Posterior cingulate gyrus (tissue), 11 donors: ENCODE results near the gene RBM5.

ENCODE experiments used
- DNase-seq, 10 donors: peaks; one replicate each; pipeline versions ENCODE4 v3.0.0 to v3.0.0-alpha.2; 2020 to 2021; ENCODE audit warnings: mixed read lengths in 3 of 10
- intact Hi-C: fragments of 100-400 bp; cut with DNase I; formaldehyde crosslinking; loops from one replicate; pipeline ENCODE4 v1.15.1; 2023

Gene RBM5

GRCh38 chr3:50136714-50137405 is 48.1 kb downstream of the RBM5 start:
- no peak for DNase-seq
- intact Hi-C loops: no loop called here

DNA sequence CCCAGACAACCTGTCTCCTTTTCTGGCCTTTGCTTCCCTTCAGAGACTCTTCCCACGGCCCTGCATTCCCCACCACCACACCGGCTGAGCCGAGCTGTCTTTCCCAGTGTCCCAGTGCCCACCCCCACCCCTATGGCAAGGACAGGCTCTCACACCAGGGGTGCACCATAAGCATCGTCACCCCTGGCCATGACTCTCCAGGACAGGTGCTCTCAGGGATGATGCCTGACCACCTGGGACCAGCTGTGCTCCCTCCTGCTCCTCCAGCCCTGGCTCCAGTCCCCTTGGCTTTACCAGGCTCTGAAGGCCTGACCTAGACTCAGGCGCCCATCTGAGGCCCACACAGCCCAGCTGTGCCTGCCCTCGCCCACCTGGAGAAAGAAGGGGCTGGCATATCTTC is 48.8 kb downstream of the RBM5 start:
- intact Hi-C loops: no loop called here
- DNase-seq: no peak

DNA sequence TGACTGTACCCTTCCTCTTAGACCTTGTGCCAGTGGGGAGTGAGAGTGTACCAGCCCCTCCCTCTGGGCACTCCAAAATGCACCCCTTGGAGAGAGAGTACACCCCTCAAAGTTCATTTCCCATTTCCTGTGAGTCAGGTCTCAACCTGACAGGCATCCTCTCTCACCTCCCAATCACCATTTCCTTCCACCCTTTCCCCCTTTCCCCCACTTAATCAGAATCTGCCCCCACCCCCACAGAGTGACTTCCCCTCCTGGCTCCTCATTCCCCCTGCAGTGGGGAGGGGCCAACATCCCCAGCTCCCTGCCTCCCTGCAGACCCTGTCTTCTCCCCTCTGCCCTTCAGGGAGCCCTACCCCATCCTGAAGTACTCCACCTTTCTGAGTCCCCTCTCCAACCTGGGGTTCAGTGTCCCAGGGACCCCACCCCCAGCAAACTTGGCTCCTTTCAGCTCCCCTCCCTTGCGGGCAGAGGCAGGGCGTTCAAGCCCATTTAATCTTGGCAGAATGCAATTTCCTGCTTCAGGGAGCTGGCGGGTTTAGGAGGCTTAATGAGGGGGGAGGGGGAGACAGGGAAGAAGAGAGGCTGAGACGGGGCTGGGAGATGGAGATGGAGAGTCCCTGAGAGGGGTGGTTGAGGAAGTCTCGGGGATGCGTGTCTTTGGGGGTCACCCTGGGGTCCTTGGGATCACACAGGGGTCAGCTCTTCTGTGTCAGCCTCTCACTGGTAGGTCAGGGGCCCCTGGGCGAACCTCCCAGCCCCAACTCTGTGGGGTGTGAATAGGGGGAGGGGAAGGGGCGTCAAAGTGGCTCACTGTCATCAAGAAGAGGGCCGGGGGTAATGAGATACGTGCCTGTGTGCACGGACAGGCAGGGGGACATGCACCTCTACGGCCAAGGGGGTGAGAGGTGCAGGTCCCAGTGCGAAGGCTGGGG is 49.8 kb downstream of the RBM5 start:
- DNase-seq: no peak
- intact Hi-C loops: no loop called here

DNA sequence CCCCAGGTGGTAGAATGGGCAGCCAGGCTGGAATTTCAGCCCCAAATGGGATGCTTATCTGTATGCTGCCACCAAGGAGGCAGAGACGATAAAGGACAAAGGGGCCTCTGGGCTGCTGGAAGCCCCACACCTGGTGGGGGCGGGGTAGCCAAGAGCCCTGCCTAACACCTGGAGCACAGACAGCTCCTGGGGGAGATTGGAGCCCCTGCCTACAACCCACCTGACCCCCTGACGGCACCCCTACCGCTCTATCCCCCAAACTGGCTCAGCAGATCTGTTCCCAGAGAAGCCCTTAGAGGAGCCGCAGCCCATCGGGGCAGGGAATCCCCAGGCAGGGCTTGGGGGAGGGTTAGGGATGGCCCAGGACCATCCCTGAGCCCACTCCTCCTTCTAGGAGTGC is 50.6 kb downstream of the RBM5 start:
- no peak for DNase-seq
- intact Hi-C loops: no loop called here

- no peak for DNase-seq
- intact Hi-C loops: no loop called here
These were observed 51.2 kb downstream of the RBM5 start for GRCh38 chr3:50139718-50140423.

GRCh38 chr3:50140990-50141389 is 52.3 kb downstream of the RBM5 start:
- intact Hi-C loops: no loop called here
- no peak for DNase-seq

DNA sequence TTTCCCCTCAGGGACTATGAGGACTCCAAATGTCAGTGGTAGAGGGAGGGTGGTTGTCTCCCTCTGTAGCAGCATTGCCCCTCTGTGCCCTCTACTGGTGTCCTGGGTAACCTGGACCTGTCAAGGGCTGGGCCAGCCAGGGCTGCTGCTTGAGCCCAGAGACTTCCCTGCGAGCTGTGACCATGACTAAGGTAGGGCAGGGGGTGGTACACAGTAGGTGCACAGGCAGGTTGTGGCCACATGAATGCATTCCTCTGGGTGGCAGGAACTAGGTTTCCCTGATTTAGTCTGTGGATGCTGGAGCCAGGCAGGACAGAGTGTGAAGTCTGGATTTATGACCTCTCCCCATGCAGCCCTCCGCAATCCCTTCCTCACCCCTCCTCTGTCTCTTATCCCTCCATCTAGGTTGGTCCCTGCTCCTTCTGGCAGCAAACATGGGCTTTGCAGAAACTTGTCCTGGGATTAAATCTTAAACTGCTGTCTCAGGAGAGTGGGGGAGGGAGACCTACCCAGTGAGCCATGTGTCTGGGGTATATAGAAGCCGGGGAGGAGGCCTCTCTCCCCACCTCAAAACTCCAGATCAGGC is 57.7 kb downstream of the RBM5 start:
- intact Hi-C loops: no loop called here

DNA sequence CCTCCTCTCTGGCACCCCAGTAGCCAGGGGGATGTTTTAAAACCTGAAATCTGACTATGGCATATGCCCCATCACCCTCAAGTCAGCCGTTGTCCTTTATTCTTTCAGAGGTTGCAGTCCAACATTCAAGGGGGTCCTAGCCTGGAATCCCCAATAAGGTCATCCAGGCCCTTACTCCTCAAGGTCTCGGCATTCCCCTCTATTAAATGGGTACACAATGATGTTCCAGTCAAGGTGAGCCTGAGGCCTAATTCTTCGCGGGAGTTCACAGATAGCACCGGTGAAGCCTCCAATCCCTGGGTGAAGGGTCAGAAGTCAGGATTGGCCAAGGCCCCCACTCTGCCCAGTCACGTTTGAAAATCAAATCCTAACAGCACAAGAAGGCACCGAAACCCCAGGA is 58.3 kb downstream of the RBM5 start:
- no peak for DNase-seq
- intact Hi-C loops: no loop called here

More for the DNA sequence above, 57.7 kb downstream of the RBM5 start:
- no peak for DNase-seq

- DNase-seq: no peak
- intact Hi-C loops: no loop called here
These were observed 58.7 kb downstream of the RBM5 start for GRCh38 chr3:50147447-50147846.

- DNase-seq: no peak
- intact Hi-C loops: no loop called here
These were observed 59.1 kb downstream of the RBM5 start for GRCh38 chr3:50147861-50148260.

DNA sequence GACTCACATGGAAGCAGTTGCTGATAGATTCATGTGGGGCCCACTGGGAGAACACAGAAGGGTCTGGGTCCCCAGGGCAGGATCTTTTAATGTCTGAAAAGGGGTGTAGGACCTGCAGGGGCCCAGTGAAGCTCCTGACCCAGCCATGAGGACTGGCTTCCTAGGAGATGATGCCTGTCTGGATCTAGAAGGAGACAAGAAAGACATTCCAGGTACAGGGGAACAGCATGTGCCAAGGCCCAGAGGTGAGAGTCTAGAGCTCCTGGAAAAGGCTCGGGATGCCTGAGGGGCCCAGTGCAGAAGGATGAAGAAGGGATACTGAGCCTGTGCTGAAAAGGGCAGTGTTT is 61.7 kb downstream of the RBM5 start:
- intact Hi-C loops: no loop called here

DNA sequence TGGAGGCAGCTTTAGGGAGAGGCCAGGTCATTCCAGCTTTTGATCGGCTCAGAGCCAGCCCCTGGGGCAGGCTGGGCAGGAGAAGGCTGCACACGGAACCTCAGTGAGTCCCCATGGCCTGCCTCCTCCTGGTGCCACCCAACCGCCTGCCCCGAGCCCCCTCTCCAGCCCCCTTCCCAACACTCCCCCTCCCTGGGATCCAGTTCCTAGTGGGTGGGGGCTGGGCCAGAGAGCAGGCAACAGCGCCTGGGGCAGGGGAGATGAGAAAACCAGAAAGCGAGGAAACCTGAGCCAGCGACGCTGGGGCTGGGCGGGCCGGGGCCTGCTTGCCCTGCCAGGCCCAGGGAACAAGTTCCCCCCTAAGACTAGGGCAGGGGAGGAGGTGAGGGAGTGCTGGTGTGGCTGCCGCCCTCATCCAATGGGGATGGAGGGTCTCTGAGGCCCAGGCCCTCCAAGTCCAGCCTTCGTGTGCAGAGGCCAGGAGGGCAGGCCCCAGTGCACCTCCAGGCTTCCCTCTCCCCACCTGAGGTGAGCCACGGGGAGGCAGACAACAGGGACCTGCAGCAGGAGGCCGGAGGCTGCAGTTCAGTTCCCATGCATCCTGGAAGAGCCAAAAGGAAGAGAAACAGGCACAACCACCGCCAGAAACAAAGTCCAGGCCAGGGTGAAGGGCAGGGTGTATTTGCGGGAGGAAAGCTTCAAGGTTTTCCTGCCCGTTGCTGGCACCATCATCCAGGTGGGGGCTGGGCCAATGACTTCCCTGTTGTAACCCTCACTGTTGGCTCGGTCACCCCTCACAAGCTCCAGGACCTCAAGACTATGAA is 62.4 kb downstream of the RBM5 start:
- DNase-seq: no peak
- intact Hi-C loops: no loop called here

More for the DNA sequence above, 61.7 kb downstream of the RBM5 start:
- no peak for DNase-seq

GRCh38 chr3:50151728-50152127 is 63.0 kb downstream of the RBM5 start:
- no peak for DNase-seq
- intact Hi-C loops: no loop called here

GRCh38 chr3:50153782-50154475 is 65.2 kb downstream of the RBM5 start:
- DNase-seq: no peak
- intact Hi-C loops: no loop called here

DNA sequence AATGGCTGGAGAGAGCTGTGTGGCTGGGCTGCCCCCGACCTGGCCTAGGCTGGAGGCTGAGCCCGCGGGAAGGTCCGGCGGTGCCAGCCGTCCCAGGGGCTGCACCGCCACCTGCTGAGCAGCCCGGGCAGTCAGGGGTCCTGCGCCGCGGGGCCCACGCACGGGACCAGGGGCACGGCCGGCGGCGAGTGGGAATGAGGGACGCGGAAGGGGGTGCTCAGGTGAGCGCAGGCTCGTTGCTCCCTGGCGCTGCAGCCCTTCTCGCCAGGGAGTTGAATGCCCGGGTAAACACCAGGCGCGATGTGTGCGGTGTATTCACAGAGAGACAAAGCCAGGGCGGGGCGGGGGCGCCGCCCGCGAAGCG is 65.7 kb downstream of the RBM5 start:
- intact Hi-C loops: no loop called here
- DNase-seq: no peak

GRCh38 chr3:50154840-50155490 is 66.2 kb downstream of the RBM5 start, which contains the start of gene SEMA3F:
TSS of gene SEMA3F (plus strand) at chr3:50155324. CDS start at chr3:50159623, 4,299 bp downstream.
- peak in 3 of 10 donors; percentile 14 to 32 (median 24) for DNase-seq
- intact Hi-C loops: no loop called here

DNA sequence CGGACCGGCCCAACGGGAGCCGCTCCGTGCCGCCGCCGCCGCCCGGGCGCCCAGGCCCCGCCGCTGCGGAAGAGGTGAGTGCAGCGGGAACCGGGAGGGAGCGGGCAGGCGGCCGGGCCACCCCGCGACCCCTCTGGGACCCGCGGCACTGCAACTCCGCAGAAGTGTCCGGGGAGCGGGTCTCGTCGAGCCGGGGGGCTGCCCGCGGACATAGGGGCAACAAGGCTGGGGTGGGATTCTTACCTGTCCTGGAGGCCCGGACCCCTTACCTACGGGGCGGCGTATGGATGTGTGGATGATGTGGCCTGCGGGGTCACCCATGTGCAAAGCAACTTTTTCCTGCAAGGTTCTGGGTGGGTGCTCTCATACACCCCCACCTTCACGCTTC is 66.8 kb downstream of the RBM5 start:
- DNase-seq: no peak
- intact Hi-C loops: no loop called here

GRCh38 chr3:50155891-50156290 is 67.2 kb downstream of the RBM5 start:
- intact Hi-C loops: no loop called here
- DNase-seq: no peak
